CD4-positive, alpha-beta T cell treated with Interleukin-1 beta for 1 hour (primary cell): Measurements from ENCODE around the gene ITGBL1.

Experiments
- DNase-seq, 2 donors: peaks; one replicate each; pipeline ENCODE4 v3.0.0-alpha.2; 2020 to 2022

The ITGBL1 gene

GRCh38 chr13:101707659-101708058, 255.2 kb downstream of the ITGBL1 start:
- no peak for DNase-seq

DNA sequence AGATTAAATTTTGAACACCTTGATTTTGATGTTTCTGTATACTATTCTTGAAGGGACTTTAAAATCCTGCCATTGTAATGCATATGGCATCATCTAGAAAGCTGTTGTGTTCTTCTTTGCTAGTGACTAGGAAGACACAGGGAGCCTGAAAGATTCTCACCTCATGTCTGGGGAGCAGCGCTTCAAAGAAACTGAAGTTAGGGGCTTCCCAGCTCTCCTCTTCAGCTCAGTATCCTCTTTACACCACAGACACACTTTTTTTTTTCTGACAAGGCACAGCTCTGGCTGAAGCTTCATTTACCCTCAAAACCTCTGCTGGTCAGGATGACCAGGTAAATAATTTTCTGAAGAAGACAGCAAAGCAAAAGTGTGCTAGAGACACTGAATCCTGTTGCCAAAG, 255.6 kb downstream of the ITGBL1 start:
- DNase-seq, result no peak

DNA sequence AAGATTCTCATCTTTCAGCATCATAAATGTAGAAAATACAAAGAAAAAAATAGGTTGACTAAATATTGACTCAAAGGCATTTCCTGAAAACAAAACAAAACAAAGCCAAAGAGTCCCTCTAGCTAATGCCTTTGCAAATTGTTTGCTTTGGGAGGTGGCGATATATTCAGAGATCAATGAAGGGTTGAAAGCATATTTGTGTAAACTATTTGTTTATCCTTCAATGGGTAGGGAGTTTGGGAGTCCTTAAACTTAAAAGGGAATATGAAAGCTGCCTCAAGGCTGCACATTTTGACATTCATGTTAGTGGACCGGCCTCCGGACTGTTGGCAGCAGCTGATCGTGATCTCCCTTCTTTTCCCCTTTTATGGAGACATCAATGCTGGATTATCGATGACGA, 257.5 kb downstream of the ITGBL1 start:
- DNase-seq, result no peak

- DNase-seq, result no peak
These were observed 259.0 kb downstream of the ITGBL1 start for GRCh38 chr13:101711307-101712025.

- DNase-seq, result no peak
These were observed 259.5 kb downstream of the ITGBL1 start for GRCh38 chr13:101712026-101712348.

DNA sequence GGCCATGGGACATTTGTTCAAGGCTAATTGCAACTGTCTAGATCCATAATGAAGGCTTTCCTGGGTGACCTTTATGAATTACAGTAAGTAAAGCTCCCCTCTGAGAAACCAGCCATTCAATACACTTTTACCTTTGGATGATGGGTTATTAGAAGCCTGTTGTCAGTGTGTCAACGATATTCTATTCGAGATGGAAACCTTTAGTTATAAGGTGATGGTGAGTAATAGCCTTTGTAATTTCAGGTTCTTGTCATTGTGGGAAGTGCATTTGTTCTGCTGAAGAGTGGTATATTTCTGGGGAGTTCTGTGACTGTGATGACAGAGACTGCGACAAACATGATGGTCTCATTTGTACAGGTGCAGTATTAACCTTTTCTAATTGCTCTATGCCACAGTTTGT, 261.7 kb downstream of the ITGBL1 start:
- no peak for DNase-seq

DNA sequence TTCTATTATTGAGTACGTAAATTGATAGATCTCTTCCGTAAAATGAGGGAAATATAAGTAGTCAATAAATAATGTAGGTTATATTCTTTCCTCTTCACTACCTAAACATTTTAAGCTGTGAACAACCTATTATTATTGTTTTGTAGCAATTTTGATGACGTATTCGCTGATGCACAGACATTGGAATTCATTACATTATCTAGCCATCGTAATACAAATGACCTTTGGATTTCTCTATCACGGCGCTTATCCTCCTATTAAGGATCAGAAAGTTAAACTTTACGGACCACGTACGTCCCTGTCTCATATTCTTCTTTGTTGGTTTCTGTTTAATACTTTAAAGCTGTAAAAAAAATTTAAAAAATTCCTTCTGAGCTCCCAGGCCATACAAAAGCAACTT, 264.9 kb downstream of the ITGBL1 start:
- no peak for DNase-seq

DNA sequence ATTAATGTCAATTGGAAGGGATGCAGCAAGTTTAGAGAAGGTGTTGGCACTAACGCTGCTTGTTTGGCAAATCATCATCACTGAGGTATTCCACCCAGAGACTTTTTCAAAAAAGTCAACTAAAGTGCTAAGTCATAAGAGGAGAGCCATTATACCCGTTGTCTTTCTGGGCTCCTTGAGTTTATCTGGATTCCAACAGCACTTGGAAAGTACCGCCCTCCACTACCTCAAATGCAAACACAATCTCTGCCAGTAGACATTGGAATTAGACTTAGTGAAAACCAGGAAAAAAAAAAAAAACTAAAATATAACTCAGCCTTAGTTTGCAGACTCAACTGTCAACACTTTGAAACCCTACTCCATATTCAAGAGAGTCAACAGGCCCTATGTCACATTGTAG, 266.0 kb downstream of the ITGBL1 start:
- no peak for DNase-seq

DNA sequence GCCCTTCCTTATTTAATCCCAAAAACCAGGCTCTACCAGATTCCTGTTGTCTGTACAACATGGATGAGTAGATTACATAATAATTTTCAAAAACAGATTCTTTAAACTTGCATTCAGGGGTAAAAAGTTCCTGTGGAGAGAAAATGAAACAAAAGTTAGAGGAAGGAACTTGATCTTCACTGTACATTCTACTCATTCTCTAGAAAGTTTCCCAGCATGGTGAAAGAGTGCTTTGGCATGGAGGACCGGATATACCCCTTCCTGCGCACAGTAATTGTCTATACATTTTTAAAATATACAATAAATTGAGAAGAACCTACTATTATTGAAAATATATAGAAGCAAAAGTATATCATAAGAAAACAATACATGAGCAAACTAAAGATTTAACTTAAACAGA, 274.2 kb downstream of the ITGBL1 start:
- no peak for DNase-seq

DNA sequence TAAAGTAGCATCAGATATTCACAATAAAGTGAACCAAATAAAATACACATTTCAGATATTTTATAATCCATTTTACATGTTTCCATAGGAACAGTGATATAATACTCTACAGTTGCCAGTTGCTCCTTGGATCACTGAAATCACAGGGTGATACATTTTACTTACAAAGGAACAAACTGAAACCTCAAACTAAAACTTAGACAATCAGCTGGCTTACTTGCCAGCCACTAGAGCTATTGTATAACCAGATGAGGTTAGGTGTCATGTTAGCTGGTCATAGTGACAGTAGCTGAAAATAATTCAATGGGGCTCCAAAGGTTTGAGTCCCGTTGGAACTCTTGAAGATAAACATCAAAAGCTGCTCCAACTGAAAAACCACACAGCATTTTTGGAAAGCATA, 274.6 kb downstream of the ITGBL1 start:
- DNase-seq, result no peak

GRCh38 chr13:101728021-101728420, 275.5 kb downstream of the ITGBL1 start:
- no peak for DNase-seq

DNA sequence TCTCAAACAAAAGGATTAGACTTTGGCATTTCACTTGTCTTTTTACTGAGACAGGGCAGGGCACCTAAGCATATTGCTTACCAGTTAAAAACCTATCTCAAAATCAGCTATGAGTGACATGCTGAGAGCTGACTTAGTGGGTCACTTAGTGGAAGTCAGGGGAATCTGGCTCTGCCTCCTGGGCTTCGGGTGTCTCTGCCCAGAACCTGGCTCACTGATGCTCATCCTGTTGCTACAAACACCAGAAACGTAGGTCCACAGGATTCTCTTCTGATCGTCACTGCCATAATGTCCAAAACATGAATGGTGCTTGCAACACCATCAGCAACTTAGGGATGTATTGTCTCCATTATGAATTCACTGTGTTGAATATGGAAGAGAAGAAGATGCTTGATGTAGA, 276.1 kb downstream of the ITGBL1 start:
- DNase-seq, result no peak

- DNase-seq, result no peak
These were observed 278.0 kb downstream of the ITGBL1 start for GRCh38 chr13:101730420-101731000.

DNA sequence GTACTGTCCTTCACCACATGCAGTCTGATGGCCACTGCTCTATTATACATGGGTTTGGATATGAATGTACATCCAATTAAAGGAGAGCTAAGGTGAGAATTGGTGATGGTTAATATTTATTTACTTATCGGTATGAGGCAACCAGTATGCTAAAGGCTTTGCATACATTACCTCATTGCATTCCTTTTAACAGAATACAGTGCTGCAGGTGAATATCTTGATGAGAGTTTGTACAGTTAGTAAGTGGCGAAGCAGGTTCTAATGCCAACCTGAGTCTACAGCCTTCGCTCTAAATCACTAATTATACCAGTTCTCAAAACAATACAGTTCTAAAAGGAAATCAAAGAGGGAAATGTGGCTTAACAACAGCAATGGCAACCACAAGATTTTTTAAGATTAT, 284.1 kb downstream of the ITGBL1 start:
- DNase-seq, result no peak

DNA sequence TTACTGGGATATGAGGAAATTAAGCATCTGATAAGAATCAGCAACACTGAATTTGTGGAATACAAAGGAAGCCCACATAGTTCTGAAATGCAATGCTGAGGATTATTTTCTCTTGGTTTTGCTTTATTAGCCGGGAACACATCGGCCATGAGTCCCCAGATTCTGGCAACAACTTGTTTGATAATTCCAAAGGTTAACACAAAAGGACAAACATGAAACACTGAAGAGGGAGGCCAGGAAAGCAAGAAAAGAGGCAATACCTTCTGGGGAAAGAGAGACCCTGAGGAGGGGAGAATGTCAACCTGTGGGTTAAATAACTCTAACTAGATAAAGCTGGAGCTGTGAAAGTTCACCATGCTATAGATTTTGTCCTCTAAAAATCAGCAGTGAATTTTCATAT, 285.9 kb downstream of the ITGBL1 start:
- no peak for DNase-seq

DNA sequence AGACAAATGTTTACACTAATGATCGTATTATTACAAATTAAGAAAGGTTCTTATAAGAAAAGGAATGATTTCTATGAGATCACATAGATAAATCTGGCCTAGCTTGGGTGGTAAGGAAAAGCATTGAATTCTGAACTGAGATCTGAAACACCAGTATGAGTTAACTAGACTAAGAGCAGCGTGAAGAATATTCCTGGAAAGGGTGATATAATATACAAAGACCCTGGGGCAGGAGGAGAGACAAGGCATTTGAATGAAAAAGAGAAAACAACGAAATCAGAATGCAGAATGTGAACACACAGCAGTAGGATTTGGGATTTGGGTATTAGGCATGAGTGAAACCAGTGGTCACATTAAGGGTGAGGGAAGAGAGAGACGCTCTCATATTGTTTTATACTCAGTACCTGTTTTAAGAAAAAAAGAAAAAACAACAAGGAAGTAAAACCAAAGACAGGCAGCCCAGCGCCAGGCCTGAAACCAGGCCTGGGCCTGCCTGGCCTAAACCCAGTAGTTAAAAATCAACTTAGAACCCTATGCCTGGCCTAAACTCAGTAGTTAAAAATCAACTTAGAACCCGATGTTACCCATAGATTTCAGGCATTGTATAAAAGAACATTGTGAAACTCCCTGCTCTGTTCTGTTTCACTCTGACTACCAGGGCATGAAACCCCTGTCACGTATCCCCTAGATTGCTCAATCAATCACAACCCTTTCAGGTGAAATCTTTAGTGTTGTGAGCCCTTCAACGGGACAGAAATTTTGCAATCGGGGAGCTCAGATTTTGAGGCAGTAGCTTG, 287.1 kb downstream of the ITGBL1 start:
- DNase-seq, result no peak

GRCh38 chr13:101746513-101746912, 294.0 kb downstream of the ITGBL1 start:
- no peak for DNase-seq

DNA sequence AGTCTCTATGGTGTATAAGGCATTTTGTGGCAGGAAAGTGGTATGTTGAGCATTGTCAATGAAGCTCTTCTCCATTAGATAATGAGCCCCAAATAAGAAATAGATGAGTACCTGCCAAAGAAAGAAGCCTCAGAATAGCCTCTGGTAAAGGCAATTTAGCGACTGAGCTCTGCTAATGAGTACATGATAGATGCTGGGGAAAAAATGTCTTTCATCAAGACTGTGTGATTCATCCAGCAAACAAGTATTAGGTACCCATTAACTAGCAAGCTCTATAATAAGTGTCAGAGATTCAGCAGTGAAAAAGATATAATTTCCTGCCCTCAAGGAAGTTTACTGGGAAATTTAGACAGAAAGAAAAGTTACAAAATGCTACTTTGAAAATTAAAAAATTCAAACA, 294.6 kb downstream of the ITGBL1 start:
- no peak for DNase-seq

GRCh38 chr13:101749584-101749983, 297.1 kb downstream of the ITGBL1 start:
- DNase-seq, result no peak

DNA sequence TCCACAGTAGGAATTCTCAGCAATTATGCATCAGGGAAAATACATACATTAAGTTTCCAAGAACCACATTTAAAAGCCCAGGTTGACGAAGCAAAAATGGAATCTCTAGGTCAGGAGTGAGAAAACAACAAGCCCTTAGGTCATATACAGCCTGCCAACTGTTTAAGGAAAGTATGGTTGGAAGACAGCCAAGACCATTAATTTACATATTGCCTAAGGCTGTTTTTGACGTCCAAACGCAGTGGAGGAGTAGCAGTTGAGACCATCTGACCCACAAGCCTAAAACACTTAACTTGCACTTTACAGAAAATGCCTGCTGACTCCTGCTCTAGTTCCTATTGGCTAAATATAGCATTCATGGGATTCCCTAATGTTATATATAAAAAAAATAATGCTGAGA, 299.0 kb downstream of the ITGBL1 start:
- DNase-seq, result no peak

DNA sequence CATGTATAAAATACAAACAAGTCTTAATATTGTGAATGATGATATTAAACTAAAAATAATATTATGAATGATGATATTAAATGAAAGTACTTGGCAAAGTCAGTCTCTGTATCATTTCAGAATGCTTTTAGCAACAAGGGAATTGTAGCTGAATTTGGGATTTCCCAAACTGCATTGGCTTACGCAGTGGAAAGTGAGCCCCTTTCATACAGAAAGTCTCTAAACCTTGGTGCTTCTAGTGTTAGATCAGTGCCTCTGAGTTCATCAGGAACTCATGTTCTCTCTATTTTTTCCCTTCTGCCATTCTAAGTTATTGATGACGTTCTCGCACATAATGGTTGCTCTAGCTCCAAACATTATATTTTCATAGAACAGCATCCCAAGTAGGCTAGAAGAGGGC, 300.0 kb downstream of the ITGBL1 start:
- no peak for DNase-seq

DNA sequence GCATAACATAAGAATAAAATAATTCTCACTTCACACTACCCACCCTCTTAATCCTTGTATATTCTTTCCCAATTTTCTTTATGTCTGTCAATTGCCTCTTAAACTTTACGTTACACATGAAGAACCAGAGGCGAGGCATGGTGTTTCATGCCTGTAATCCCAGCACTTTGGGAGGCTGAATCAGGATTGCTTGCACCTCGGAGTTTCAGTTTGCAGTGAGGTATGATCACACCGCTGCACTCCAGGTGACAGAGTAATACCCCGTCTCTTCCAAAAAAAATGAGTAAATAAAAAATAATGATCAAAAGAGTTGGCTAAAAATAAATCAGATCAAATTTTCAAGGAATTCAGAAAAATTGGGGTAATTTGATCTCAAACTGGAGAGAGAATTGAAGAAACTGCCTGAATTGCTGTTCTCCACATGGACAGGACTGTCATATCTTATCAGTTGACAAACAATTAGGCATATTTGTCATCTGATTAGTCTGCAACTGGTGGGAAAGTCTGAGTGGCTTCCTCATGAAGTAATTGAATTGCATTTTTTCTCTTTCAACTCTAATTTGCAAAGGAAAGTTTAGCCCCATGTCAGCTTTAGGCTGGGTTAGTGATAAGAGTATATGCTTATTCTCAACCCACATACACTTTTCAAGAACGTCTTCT, 302.9 kb downstream of the ITGBL1 start:
- DNase-seq, result no peak

DNA sequence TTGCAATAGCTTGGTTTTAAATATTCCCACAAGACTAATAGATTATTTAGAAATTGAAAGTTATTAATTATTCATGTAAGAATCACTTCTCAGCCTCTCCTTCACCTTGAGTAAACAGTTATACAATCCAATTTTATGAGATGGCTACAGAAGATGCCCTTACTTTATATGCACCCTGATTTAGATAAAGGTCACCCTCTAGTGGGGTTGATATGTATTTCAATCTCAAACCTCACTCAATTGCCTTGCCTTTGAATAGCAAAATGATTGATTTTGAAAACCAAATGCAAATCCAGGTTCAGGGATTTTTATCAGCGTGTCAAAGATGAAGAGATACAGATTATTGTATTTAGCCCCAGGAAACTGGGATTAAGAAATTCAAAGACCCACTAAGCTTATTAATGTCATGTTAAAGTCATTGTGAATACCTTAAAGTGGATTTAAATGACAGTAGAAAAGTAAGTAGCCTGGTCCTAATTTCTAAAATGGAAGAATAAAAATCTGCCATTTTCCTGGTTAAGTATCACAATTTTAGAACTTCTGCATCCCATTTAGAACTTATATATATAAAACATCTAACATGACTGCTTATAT, 305.1 kb downstream of the ITGBL1 start:
- peak in 1 of 2 donors; percentile 41 for DNase-seq
